HL-60/S4 treated with retinoic acid at 250 ng/mL for 4 days and 3 days (cell line): Measurements from ENCODE around the gene SRCAP.

Experiments used
- in situ Hi-C: fragments of 300-500 bp; cut with MboI; formaldehyde crosslinking; loops from 2 replicates; pipeline ENCODE4 v1.7.0; 2022; ENCODE audit warnings: low sequenced_read_pairs

SRCAP gene

DNA sequence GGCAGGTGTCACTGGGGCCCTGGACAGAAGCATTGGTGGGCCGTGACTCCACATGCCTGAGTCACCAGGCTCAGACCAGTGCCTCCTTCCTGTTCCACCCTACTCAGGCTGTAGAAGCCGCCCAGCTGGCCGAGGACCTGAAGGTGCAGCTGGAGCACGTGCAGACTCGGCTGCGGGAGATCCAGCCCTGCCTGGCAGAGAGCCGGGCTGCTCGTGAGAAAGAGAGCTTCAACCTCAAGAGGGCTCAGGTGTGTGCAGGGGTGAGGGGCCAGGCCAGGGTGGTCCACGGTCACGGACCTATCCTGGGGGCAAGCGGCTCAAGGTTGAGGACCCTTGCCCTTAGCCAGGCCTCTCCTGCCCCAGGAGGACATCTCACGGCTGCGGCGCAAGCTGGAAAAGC, 72.8 kb downstream of the SRCAP start:
- in situ Hi-C loops, result no loop called here

DNA sequence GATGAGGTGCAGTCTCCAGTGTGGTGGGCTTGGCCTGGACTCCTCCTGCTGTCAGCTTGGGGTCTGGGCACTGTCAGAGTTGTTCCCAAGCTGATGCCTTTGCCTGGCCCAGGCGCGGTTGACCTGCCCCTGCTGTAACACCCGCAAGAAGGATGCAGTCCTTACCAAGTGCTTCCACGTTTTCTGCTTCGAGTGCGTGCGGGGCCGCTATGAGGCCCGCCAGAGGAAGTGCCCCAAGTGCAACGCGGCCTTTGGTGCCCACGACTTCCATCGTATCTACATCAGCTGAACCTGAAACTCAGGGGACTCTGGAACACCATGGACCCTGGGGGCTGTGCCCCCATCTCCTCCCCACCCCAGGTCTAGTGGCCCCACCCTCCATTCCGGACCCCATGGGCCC, 74.9 kb downstream of the SRCAP start:
- in situ Hi-C loops, result no loop called here

DNA sequence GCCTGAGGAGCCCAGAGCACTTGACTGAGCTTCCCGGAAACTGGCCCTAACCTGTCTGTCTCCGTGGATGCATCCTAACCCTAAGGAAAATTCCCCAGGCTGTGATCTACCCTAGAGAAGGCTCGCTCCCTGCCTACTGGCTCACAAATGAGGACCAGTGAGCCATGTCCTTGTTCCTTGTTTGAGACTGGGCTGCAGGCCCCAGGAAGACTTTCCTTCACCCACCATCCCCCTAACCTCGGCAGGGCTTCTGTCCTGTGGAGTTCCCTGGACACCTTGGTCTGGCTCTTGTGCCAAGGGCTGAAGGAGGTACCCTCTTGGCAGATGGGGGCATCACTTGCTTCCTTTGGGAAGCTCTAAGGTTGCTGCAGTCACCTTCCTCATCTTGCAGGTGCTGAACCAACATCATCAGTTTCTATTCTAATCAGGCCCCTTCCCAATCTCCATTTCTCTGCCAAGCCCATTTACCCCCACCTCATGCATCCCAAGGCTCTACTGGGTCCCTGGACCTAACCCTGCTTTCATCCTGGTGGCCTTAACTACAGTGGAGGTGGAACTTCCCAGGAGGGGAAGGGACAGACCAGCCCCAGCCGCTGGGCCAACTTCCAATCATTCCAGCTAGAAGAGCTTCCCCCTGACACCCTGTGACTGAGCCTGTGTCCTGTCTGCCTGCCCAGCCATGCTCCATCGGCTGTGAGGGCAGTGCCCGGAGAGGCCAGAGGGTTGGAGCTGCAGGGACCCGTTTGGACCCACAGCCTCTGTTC, 75.6 kb downstream of the SRCAP start:
- in situ Hi-C loops, result no loop called here

DNA sequence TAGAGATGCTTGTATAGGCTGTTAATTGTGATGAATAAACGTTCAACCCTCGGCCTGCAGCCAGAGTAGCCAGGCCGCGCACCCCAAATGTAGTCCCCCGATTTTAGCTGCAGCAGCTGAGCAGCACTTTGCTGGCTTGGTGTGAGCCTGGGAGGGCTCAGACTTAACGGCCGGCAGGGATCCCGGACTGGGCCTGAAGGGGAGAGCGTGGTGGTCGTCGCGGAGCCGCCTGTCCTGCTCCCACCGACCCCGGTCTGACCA, 76.1 kb downstream of the SRCAP start:
- in situ Hi-C loops, result no loop called here

DNA sequence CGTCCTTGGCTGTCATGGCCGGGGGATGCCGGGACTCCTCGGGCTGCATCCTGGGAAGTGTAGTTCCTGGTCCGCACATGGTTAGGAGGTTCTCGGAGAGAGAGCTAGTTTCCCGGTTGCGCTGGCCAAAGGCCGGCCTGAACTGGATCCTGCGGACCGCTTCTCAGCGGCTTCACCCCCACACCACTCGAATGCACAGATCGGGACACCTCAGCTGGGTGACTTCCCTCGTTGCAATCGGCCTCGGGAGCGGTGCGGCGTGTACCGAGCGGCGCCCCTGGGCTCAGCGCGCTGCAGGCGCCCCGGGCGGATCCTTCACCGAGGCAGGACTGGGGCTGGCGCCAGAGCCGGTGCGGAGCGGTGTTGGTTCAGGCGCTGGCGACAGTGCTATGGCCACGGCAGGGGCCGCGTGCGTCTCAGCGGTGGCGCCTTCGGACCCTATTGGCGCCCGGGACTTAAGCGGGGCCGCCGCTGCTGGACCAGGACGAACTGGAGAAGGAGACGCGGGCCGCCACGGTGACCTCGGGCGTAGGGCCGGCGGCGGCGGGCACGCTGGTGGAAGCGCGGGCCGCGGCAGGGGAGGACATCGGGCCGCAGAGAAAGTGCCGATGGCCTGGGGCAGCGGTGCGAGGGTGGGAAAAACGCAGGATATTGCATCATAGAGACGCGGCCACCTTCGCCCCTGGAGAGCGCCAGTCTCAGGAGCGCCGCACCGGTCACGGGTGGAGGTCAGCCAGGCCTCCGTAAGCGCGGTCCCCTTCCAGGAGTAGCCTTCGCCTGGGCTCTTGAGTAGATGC, 76.6 kb downstream of the SRCAP start:
- in situ Hi-C loops, result no loop called here

DNA sequence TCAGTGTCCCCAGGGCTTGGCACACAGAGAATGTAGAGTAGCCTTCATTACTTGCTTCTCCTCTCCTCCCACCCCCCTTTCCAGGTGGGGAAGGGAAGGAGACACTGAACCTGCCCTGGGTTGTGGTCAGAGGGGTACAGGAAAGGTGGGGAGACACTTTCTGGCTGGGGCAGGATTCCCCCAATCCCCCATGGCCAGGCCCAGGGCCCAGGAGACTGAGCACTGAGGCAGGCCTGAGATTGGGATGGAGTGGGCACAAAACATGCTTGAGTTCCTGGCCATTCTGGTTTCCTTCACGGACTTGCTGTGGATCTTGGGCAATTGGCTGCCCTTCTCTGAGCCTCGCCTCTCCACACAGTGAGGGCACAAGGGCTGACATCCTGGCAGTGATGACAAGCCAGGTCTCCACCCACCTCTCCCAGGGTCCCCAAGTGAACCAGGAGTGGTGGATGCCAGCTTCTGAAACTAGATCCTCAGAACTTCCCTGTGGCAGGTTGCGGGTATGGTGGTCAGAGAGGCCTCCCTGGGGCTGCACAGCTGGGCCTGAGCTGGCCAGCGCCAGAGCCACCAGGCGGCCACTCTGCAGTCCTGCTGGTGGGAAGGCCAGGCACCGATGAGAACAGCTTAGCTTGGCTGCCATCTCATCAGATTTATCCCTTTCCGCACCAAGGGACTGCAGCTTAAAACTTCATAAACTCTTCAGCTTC, 78.8 kb downstream of the SRCAP start:
- in situ Hi-C loops, result no loop called here

DNA sequence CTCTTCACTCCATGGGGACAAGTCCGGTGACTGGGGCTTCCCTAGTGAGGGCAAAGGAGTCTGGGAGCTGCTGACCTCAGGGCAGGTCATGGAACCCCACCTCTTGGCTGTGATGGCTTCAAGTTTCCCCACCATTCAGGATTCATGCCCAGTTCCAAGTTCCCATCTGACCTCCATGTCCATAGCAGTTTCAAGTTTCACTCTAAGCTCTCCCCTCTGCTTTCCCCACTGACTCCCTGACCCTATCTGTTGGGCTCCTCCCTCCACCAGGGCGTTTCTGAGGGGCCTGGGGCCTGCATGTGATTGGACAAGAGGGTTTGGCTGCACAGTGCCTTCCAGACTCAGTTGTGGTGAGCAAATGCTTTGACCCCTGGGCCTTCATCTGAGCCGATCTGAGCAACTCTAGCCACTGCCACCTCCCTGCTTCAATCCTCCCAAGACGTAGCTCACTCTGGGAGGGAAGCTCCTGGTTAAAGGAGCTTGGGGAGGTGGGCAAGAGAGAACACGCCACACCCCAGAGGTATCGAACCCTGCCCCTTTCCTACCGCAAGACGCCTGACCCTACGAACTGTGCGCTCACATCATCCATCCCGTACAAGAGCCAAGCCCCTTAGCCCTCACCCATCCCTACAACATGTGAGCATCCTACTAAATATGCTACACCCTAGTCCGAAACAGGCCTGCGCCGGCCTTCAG, 79.7 kb downstream of the SRCAP start:
- in situ Hi-C loops, result no loop called here

DNA sequence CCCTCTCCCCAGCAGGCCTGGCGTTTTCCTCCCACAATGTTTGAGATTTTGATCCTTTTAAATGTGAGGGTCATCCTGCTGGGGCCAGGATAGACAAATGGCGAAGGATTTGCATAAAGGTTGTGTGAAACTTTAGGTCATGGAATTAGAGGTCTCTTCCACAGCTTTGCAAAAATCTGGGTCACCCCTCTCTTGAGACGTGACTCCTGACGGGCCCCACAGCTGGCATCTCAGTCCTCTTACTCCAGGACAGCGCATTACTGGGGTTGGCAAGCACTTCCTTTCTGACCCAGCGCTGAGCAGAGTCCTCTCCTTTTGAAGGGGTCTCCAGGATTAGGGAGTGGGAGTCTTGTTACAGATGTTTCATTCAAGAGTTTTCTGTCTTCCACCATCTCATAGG, 80.6 kb downstream of the SRCAP start:
- in situ Hi-C loops, result no loop called here

DNA sequence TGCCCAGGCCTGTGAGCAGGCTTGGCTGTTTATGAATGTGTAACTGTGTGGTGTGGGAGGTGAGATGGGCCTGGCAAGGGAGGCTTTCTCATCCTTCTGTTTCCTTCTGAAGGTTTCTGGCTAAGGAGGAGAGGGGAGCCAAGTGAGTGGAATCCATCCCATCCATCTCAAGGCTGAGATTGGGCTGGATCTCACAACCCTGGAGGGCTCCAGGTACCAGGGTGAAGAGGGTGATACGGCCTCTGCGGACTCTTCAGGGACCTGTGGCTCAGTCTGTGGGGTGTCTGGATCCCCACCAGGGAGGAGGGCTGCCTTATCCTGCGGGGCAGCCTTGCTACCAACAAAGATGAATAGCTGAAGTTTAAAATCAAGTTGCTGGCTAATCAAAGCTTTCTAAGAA, 81.0 kb downstream of the SRCAP start:
- in situ Hi-C loops, result no loop called here

DNA sequence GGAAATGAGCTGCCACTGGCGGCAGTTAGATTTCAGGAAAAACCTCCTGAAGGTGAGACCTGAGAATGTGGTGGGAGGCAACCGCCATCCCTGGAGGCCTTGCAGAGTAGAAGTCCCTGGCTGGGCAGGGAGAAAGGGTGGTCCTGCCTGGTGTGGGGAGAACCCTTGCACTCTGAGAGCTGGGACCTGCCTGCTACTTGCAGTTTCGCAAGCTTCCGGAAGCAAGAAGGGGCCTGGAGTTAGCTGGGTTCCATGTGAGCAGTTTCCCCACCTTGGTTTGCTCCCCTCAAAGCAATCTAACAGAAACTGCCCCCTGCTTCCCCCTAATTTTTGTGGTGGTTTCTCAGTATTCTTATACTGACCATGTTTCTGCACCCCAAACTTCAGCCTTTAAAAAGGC, 81.6 kb downstream of the SRCAP start:
- in situ Hi-C loops, result no loop called here

DNA sequence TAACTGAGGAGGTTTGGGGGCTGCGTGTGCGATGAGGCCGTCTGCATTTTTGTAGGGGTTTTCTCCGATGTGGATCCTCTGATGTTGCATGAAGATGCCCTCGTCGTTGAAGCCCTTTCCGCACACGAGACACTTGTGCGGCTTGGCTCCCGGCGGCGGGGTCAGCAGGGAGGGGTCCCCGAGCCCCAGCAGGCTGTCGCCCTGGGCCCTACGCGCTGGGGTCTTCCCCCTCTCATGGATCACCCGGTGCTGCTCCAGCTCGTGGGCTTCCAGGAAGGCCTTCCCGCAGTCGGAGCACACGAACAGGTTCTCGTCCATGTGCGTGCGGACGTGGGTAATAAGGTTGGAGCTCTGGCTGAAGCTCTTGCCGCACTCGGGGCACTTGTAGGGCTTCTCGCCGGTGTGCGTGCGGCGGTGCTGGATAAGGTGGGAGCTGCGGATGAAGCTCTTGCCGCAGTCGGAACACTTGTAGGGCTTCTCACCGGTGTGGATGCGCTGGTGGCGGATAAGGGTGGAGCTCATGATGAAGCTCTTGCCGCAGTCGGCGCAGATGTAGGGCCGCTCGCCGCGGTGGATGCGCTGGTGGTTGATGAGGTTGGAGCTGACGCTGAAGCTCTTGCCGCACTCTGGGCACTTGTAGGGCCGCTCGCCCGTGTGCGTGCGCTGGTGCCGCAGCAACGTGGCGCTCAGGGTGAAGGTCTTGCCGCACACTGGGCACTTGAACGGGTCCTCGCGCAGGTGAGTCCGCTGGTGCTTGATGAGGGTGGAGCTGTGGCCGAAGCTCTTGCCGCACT, 83.7 kb downstream of the SRCAP start:
- in situ Hi-C loops, result no loop called here

DNA sequence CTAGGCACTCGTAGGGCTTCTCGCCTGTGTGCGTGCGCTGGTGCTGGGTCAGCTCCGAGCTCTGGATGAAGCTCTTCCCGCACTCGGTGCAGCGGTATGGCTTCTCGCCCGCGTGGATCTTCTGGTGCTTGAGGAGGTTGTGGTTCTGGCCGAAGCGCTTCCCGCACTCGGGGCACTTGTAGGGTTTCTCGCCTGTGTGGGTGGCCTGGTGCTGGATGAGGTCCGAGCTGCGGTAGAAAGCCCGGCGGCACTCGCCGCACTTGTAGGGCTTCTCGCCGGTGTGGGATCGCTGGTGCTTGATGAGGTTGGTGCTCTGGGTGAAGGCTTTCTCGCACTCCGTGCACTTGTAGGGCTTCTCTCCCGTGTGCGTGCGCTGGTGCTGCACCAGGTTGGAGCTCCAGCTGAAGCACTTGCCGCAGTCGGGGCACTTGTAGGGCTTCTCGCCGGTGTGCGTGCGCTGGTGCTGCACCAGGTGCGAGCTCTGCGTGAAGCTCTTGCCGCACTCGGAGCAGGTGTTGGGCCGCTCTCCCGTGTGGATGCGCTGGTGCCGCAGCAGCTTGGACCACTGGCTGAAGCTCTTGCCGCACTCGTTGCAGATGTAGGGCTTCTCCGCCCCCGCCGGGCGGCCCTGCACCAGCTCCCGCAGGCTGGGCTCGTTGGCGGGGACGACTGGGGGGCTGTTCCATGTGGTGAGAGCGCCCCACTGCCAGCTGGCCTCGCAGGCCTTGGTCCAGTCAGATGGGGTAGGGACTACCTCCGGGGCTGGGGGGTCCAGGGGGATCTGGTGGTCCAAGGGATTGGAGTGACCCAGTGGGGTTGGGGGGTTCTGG, 84.5 kb downstream of the SRCAP start:
- in situ Hi-C loops, result no loop called here

DNA sequence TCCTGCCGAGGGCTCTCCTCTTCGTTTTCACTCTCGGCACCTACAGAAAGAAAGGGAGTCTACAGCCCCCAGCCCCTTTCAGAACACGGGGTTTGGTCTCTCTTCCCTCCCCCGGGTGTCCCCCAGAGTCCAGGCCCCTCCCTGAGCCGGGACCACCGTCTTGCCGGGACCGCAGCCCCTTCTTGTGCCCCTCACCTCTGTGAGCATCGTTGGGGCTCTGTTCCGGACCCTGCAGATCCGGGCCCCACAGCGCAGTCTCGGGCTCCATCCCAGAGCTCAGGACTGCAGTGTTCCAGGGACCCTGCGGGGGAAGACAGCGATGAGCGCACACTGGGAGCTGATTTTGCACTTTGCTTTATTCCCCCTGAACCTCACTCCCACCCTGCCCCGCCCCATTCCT, 85.2 kb downstream of the SRCAP start:
- in situ Hi-C loops, result no loop called here

DNA sequence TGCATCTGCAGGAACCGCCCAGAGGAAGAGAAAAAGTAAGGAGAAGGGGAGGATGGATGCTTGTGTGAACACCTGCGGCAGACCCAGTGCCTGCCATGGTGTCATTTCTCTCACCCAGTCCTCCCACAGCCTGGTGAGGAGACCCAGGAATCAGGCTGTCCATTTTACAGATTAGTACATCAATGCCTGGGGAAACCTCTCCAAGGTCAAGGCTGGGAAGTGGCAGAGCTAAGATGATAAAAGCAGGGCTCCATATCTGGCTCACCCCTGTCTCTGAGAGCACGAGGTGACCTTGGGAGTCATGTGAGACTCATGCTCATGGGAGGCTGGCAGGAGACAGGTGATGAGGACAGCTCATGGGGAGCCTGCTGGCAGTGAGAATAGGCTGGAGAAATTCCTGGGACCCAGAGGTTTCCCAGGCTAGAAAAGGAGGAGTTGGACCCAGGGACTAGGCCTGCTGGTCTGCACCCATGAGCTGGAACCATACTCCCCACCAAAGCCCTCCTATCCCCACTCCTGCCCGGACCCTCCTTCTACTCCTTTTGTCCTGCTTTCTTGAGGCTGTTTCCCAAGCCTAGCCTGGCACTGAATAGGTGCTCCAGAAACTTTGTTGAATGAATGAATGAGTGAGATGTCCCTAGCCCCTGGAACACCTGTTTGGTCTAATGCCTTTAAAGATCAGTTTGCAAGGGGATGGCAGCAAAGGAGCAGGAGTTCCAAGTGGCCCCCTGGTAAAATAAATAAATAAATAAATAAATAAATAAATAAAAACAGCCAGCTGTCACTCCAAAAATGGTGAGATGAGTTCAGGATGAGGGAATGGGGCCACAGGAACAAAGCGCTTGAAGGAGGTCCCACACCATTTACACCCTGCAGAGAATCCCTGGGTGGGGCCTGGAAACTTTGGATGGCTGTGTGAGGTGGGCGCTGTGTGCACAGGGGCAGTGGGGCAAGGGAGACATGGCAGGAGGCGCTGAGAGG, 86.4 kb downstream of the SRCAP start:
- in situ Hi-C loops, result no loop called here

DNA sequence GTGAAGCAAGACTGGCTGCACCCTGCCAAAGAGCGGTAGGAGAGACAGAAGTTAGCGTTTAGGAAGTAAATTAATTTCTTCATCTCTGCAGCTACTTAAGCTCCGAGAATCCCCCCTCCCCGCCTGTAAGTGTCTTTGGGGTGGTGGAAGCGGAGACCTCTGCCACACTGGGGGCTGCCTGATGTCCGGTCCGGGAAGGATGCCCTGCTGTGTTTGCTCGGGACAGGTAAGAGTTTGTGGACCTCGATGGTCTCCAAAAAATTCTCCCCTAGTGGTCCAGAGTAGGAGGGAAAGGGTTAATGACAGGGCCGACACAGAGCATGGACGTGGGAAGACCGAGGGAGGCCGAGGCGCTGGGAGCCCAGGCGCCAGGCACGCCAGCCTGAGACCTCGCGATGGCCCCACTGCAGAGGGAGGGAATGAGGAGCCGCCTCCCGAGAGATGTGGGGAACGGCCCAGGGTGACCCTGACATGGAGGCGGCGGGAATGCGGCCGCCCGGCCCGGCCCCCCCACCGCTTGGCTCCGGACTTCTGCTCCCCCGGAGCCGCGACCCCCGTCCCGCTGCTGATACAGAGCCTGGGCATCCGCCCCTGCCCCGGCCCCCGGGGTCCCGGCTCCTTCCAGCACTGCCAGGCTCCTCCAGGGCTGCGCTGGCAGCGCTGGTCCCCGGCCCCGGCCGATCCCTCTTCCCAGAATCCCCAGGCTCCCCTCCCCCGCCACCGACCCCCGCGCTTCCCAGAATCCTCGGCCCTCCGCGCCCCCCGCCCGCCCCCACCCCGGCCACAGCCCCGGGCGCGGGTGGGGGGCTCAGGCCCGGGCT, 87.4 kb downstream of the SRCAP start:
- in situ Hi-C loops, result no loop called here

DNA sequence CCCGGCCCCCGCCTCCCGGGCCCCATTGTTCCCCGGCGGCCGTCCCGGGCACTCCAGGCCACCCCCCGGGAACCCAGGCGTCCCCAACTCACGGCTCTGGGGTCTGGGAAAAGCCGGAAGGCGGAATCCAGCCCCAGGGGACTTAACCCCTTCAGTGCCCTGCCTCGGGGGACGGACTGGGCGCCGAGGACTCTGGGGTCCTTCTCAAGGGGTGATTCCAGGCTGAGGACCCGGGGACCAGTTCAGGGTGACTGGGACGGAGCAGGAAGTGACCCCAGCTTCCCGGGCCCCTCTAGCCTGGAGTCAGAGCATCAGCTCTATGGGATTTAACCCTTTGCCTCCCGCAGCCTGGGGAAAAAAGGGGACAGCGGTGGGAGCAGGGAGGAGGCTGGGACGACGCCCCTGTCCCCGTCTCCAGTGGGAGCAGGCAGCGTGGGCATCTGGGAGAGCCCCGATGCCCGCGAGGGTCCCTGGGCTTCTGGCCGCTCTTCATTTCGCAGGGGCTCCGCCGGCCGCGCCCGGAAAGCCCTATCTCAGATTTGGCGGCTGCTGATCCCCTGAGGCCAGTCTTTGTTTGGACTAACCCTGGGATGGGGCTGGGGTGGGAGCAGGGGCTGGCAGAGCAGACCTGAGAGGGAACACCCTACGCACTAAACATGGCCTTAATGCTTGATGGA, 88.1 kb downstream of the SRCAP start, which contains the start of gene ZNF629:
Gene ZNF629 (minus strand): TSS at position 270 of the 677 bp plus-strand sequence. CDS start 2,723 bp downstream, outside the sequence.
- in situ Hi-C loops, result no loop called here
